K562 (cell line): ENCODE measurements around the gene ANK3. TPM values are rescaled to one million over a fixed set of nuclear protein-coding genes. Genes with fewer than 3 reads are reported as not detected.

Source experiments
- ATAC-seq: fragments of 200-7000 bp; cut with Tn5 transposase; 3 replicates; pipeline ENCODE4 v1.9.1; 2020; ENCODE audit warnings: moderate library complexity
- BruUV-seq: library from RNA; stranded (reverse); fragments of 400-500 nt; replicated peaks from 2 replicates; lab custom pipeline; 2021; lab: Mats Ljungman, UMichigan
- CTCF ChIA-PET: fragments of 300-600 bp; formaldehyde crosslinking; extraction: SDS; loops from one replicate; lab custom pipeline; 2021; ENCODE audit warnings: low intra/inter-chr PET ratio; lab: Yijun Ruan, JAX
- POLR2A ChIA-PET: fragments of 300-600, 350-650 bp; sonication (Branson Sonifier 250); formaldehyde crosslinking; extraction: SDS; loops from one replicate; lab custom pipeline; 2021; ENCODE audit warnings: antibody characterized with exemption, inconsistent platforms; lab: Yijun Ruan, JAX
- DNase-seq, 4 experiments: peaks; one replicate each; pipeline versions ENCODE4 v3.0.0 to v3.0.0-alpha.2; 2011 to 2018; ENCODE audit warnings: low spot score in 3 of 4, mixed read lengths in 3 of 4; ENCODE audit errors: extremely low read depth in 1 of 4
- FAIRE-seq: peaks from 2 replicates; lab custom pipeline; 2011; peaks lifted over from hg19 to GRCh38; lab: Jason Lieb, UNC
- H2AFZ ChIP-seq: 2 replicates; pipeline ENCODE4 v1.6.0; 2011; ENCODE audit warnings: low read depth, low read length, control low read depth, inconsistent platforms
- H3K27ac ChIP-seq: fragments of 200-600 bp; 3 replicates; pipeline ENCODE4 v1.8.0; 2011; ENCODE audit warnings: low read depth, mild to moderate bottlenecking, control low read depth, inconsistent platforms, low read length, moderate library complexity, mixed read lengths; ENCODE audit errors: extremely low read depth
- H3K27me3 ChIP-seq, 2 experiments: fragments of 300-600 bp in 1 of 2; 2 replicates in 1 of 2; 3 replicates in 1 of 2; pipeline versions ENCODE4 v1.6.0 to v1.8.0; 2011; ENCODE audit warnings: inconsistent platforms in 2 of 2, low read length in 2 of 2, mild to moderate bottlenecking in 1 of 2, mixed read lengths in 1 of 2, moderate library complexity in 1 of 2; ENCODE audit not compliant: control insufficient read depth in 2 of 2, insufficient read depth in 2 of 2
- H3K36me3 ChIP-seq: fragments of 300-600 bp; 3 replicates; pipeline ENCODE4 v1.8.0; 2011; ENCODE audit warnings: mild to moderate bottlenecking, low read length, inconsistent platforms; ENCODE audit not compliant: control insufficient read depth, insufficient read depth
- H3K4me1 ChIP-seq, 2 experiments: fragments of 200-600 bp in 1 of 2; replicated peaks in 1 of 2; 2 replicates in 1 of 2; 3 replicates in 1 of 2; pipeline versions ENCODE4 v1.5.1 to v1.8.0; 2011; ENCODE audit warnings: inconsistent platforms in 2 of 2, low read length in 2 of 2, mild to moderate bottlenecking in 1 of 2, mixed read lengths in 1 of 2, moderate library complexity in 1 of 2; ENCODE audit not compliant: control insufficient read depth in 2 of 2, insufficient read depth in 2 of 2
- H3K4me2 ChIP-seq: 2 replicates; pipeline ENCODE4 v1.6.1; 2011; ENCODE audit warnings: low read length, control low read depth, inconsistent platforms, mixed read lengths; ENCODE audit not compliant: insufficient read depth
- H3K4me3 ChIP-seq: fragments of 200-600 bp; sonication (generic), shearing (Covaris generic); 2 replicates; pipeline ENCODE4 v1.5.1; 2016; ENCODE audit warnings: control low read depth, inconsistent platforms
- H3K79me2 ChIP-seq: fragments of 200-600 bp; 3 replicates; pipeline ENCODE4 v1.8.0; 2011; ENCODE audit warnings: low read length, inconsistent platforms; ENCODE audit not compliant: control insufficient read depth, insufficient read depth
- H3K9ac ChIP-seq, 2 experiments: 2 replicates each; pipeline versions ENCODE4 v1.6.0 to v1.6.1; 2011; ENCODE audit warnings: low read depth in 2 of 2, low read length in 2 of 2, control low read depth in 1 of 2, inconsistent platforms in 1 of 2, mild to moderate bottlenecking in 1 of 2, mixed read lengths in 1 of 2; ENCODE audit not compliant: insufficient read depth in 1 of 2
- H3K9me1 ChIP-seq: one replicate; pipeline ENCODE4 v1.6.0; 2011; ENCODE audit warnings: inconsistent platforms, mild to moderate bottlenecking, low read length, moderate library complexity; ENCODE audit not compliant: control insufficient read depth, insufficient read depth
- H3K9me3 ChIP-seq: replicated peaks from 2 replicates; pipeline ENCODE4 v1.5.1; 2011; ENCODE audit warnings: low read depth, low read length, inconsistent platforms; ENCODE audit not compliant: control insufficient read depth, insufficient read depth
- H4K20me1 ChIP-seq: replicated peaks from 2 replicates; pipeline ENCODE4 v1.6.1; 2011; ENCODE audit warnings: low read length, inconsistent platforms, mixed read lengths; ENCODE audit not compliant: control insufficient read depth, insufficient read depth
- ATF3 ChIP-seq, 2 experiments: fragments of 450-650 bp in 1 of 2; sonication (generic) in 1 of 2; formaldehyde crosslinking in 1 of 2; IDR thresholded peaks in 1 of 2; conservative IDR thresholded peaks in 1 of 2; 2 replicates each; pipeline versions ENCODE4 v1.6.1 to v1.8.1; 2016 to 2023; ENCODE audit warnings: mild to moderate bottlenecking in 2 of 2, moderate library complexity in 2 of 2, inconsistent platforms in 1 of 2, missing genetic modification reagents in 1 of 2
- CEBPG ChIP-seq, 3 experiments: fragments of 200-800 bp in 1 of 3; sonication (Bioruptor generic) in 1 of 3; sonication (generic) in 1 of 3; formaldehyde crosslinking in 1 of 3; IDR thresholded peaks in 2 of 3; conservative IDR thresholded peaks in 1 of 3; 2 replicates each; pipeline versions ENCODE4 v1.6.1 to v1.8.0; 2016 to 2022; ENCODE audit warnings: missing compliant biosample characterization in 2 of 3, missing genetic modification characterization in 2 of 3, mild to moderate bottlenecking in 1 of 3, missing genetic modification reagents in 1 of 3
- CTCF ChIP-seq, 3 experiments: IDR thresholded peaks in 2 of 3; conservative IDR thresholded peaks in 1 of 3; 2 replicates each; pipeline ENCODE4 v1.5.1; 2011 to 2012; ENCODE audit warnings: low read length in 3 of 3, mild to moderate bottlenecking in 3 of 3, control low read depth in 2 of 3, improper control_type of control experiment in 1 of 3, inconsistent platforms in 1 of 3, low read depth in 1 of 3, mixed read lengths in 1 of 3, moderate library complexity in 1 of 3; ENCODE audit not compliant: insufficient read depth in 2 of 3
- DEAF1 ChIP-seq: fragments of 450-650 bp; formaldehyde crosslinking; IDR thresholded peaks from 2 replicates; pipeline ENCODE4 v1.4.0; 2020; ENCODE audit warnings: mild to moderate bottlenecking, moderate library complexity
- FOSL1 ChIP-seq: fragments of 200-800 bp; sonication (Bioruptor generic); conservative IDR thresholded peaks from 2 replicates; pipeline ENCODE4 v1.6.1; 2016; ENCODE audit warnings: missing genetic modification characterization, missing compliant biosample characterization
- PBX2 ChIP-seq, 2 experiments: IDR thresholded peaks in 1 of 2; conservative IDR thresholded peaks in 1 of 2; 2 replicates each; pipeline ENCODE4 v1.6.1; 2016; ENCODE audit warnings: low read depth in 2 of 2, mild to moderate bottlenecking in 1 of 2, missing compliant biosample characterization in 1 of 2, missing genetic modification characterization in 1 of 2, moderate library complexity in 1 of 2
- PKNOX1 ChIP-seq: fragments of 450-650 bp; IDR thresholded peaks from 2 replicates; pipeline ENCODE4 v1.6.1; 2016
- RAD21 ChIP-seq, 2 experiments: fragments of 250-450 bp in 1 of 2; fragments of 450-650 bp in 1 of 2; sonication (Bioruptor Pico) in 1 of 2; formaldehyde crosslinking in 1 of 2; IDR thresholded peaks in 1 of 2; conservative IDR thresholded peaks in 1 of 2; 2 replicates each; pipeline versions ENCODE4 v1.4.0 to v1.8.0; 2020 to 2022; ENCODE audit warnings: mild to moderate bottlenecking in 2 of 2, moderate library complexity in 1 of 2
- SMC3 ChIP-seq: conservative IDR thresholded peaks from 2 replicates; pipeline ENCODE4 v1.6.1; 2011; ENCODE audit warnings: low read depth, low read length, improper control_type of control experiment; ENCODE audit not compliant: insufficient read depth
- WGBS: fragments of 100-300 bp; shearing (Covaris generic); methylation state at CpG from one replicate; pipeline ENCODE4 v1.1.6; 2016; ENCODE audit warnings: low coverage, mixed read lengths; ENCODE audit not compliant: insufficient coverage; ENCODE audit errors: missing lambda C conversion rate; 5-methylcytosine and 5-hydroxymethylcytosine counted together
- in situ Hi-C: fragments of 300-500 bp; cut with MboI; formaldehyde crosslinking; loops from 4 replicates; pipeline ENCODE4 v1.15.0; 2018; ENCODE audit warnings: inconsistent platforms, mixed read lengths
- intact Hi-C: fragments of 100-400 bp; cut with micrococcal nuclease; formaldehyde crosslinking; loops from 2 replicates; pipeline ENCODE4 v1.14.2; 2022
- polyA plus RNA-seq, 8 experiments: library from polyadenylated mRNA; depleted of rRNA in 4 of 8; stranded (reverse) in 5 of 8; unstranded in 3 of 8; fragments of >200 nt; fragmentation: Nextera tagmentation in 2 of 8; fragmentation: Illumina TruSeq in 1 of 8; extraction: Ambion mirVana in 2 of 8; extraction: Trizol in 1 of 8; gene quantifications; 2 replicates each; pipeline versions ENCODE4 v1.2.1 to v1.2.3, GENCODE V29; 2011 to 2014; ENCODE audit warnings: inconsistent platforms in 1 of 8, missing spikeins in 1 of 8
- total RNA-seq, 7 experiments: library from RNA; depleted of rRNA in 6 of 7; stranded (reverse); fragments of >200 nt in 6 of 7; fragmentation: Illumina TruSeq in 2 of 7; extraction: Trizol in 2 of 7; gene quantifications; 2 replicates each; pipeline versions ENCODE4 v1.2.1 to v1.2.3, GENCODE V29; 2011 to 2021; ENCODE audit warnings: low replicate concordance in 1 of 7

The ANK3 gene
- total and polyA plus RNA-seq, 9 of the 15 experiments (the other 6 are each of a cell fraction or from before 2014, with no cell fraction given), result 10.0 to 32.3 (median 17.9) TPM

GRCh38 chr10:60032723-60033122 is 357.0 kb downstream of the ANK3 start:
- ATAC-seq (peak; percentile 77), DNase-seq (peak in 2 of 4 experiments; percentile 44 to 71), FAIRE-seq (peak; percentile 48)
- CTCF ChIA-PET, result interaction anchor here (0.8 to 1.1 kb wide), 2 partner anchors 126 to 407 kb away, joined by 3 to 6 read pairs; no protein-coding TSS in a partner anchor
- Histone ChIP-seq H3K36me3 (no peaks in the 10 kb centered on the region), H3K9ac (no peak overlapping the region), H4K20me1 (no peaks in the 10 kb centered on the region), H3K27me3 (no peaks in the 10 kb centered on the region), H3K9me3 (no peaks in the 10 kb centered on the region), H2AFZ (no peak overlapping the region), H3K4me2 (no peak overlapping the region), H3K4me3 (no peak overlapping the region), H3K4me1 (peaks cover 3 to 15% of the 10 kb centered on the region in 2 experiments; a peak in 4 of 5 replicates), H3K79me2 (no peaks in the 10 kb centered on the region), H3K9me1 (no peaks in the 10 kb centered on the region), H3K27ac (no peak overlapping the region)
- POLR2A ChIA-PET, result interaction anchor here (0.6 to 1.2 kb wide), 2 partner anchors 10 to 15 kb away, joined by 4 read pairs; no protein-coding TSS in a partner anchor
- 6% methylated on average over 1 of the region's 1 CpG for WGBS
- in situ Hi-C loops (no loop called here), intact Hi-C loops (loop anchor here (1.0 to 5.0 kb wide), 4 partner anchors 125 to 406 kb away; partner anchors contain the start of gene CCDC6)
- BruUV-seq, result no TSS peak
- TF ChIP-seq FOSL1 (tag), result peak; percentile 41; the same call in 1 of the 2 replicates
- TF ChIP-seq PBX2 (CRISPR knock-in tag; IDR thresholded peaks at IDR 0.05; ENCODE audit: low read depth), result no peak
- 0 out of 2 replicates have a peak, but pooled peaks have one; percentile 42 for TF ChIP-seq PBX2 (tag; conservative IDR thresholded peaks at IDR 0.05; ENCODE audit: low read depth)
- peak; percentile 40; the same call in 1 of the 2 replicates for TF ChIP-seq PKNOX1
- TF ChIP-seq RAD21 (CRISPR knock-in tag; conservative IDR thresholded peaks at IDR 0.05 in 1 of 2, IDR thresholded peaks at IDR 0.05 in 1 of 2), result peak; percentile 86 to 92
- TF ChIP-seq DEAF1, result peak; percentile 79
- TF ChIP-seq ATF3 (IDR thresholded peaks at IDR 0.05), result peak; percentile 40; the same call in 1 of the 2 replicates
- TF ChIP-seq ATF3 (CRISPR knock-in tag; conservative IDR thresholded peaks at IDR 0.05), result no peak
- TF ChIP-seq SMC3, result peak; percentile 80
- peak; percentile 57 to 85 (median 71); a peak in 5 of 6 replicates for TF ChIP-seq CTCF (IDR thresholded peaks at IDR 0.05 in 2 of 3, conservative IDR thresholded peaks at IDR 0.05 in 1 of 3; ENCODE audit: insufficient read depth in 2 of 3, low read depth in 1 of 3, low read length in 3 of 3)
- TF ChIP-seq CEBPG (CRISPR knock-in tag; IDR thresholded peaks at IDR 0.05), result no peak
- peak in 1 of 2 experiments; percentile 62; a peak in 2 of 4 replicates for TF ChIP-seq CEBPG (tag; conservative IDR thresholded peaks at IDR 0.05 in 1 of 2, IDR thresholded peaks at IDR 0.05 in 1 of 2)
